ENCODE results near the gene TMEM271.
"Not testable (repeated sequence)": the region's sequence is repeated elsewhere in the genome, so short reads cannot be mapped to it uniquely, and the experiment has no call there.

The TMEM271 gene

DNA sequence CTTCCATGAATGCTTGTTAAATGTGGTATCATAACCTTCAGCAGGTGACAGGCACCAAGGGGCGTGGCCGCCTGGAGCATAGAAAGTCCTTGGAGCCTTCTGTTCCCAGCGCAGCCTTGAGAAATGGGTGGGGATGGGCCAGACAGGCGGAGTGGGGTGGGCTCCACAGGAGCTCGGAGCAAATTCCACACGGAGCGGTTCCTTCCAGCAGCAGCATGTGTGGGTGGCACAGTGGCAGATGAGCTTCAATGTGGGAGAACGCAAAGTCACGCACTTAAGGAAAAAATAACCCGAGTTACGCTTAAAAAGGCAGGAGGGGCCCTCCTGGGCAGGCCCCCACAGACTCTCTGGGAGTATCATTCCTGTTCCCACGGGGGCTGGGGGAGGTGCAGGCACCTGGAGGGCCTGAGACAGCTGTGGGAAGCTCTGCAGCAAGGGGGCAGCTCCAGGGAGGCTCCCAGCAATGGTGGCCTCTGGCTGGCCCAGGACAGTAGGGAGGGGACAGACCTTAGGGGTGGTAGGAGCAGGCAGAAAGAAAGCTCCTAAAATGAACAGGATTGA is 15.3 kb downstream of the TMEM271 start:
- DNase-seq: no peak

DNA sequence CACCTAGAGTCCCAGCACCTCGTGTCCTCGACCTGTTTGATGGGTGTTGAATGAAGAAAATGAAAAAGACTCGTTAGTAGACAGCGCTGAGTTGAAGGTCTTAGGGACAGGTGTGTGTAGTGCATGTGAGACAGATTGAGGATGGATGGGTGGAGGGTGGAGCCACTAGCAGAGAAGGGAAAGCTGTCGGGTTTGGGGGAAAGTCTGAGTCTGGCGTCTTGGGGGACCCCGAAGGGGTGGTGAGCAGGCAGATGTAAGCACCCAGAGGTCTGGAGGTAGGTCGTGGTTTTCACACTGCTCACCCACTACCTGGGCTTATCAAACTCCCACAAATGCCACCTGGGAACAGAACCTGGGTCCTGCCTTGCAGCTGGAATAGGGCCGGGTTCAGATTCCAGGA is 16.0 kb downstream of the TMEM271 start:
- DNase-seq: no peak

DNA sequence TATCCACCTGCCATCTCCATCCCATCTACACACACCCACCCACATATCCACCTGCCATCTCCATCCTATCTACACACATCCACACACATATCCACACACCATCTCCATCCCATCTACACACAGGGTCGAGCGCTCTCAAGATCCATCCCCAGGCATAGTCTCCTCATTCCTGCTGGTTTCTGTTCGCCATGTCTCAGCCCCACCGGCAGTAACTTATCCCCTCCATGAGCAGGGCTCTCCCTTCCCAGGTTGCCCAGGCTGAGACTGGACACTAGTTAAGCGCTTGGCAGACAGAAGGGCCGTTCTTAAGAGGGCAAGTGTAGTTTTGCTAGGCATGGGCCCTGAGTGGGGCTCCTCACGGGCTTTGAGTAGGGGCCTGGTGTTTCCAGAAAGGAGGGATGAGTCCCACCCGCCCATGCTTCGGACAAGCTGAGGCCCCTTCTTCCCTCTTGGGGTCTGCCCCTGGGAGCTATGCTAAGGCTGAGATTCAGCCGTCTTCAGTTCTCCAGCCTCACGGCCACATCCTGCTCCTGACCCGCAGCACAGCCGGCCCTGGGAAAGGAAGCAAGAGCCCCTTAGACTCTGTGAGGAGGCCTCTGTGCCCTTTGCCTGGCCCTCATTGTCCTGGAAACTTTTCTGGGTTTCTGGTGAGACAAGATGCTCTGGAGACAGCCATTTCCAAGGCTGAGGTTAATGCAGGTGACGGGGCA is 20.4 kb downstream of the TMEM271 start:
- no peak for DNase-seq

DNA sequence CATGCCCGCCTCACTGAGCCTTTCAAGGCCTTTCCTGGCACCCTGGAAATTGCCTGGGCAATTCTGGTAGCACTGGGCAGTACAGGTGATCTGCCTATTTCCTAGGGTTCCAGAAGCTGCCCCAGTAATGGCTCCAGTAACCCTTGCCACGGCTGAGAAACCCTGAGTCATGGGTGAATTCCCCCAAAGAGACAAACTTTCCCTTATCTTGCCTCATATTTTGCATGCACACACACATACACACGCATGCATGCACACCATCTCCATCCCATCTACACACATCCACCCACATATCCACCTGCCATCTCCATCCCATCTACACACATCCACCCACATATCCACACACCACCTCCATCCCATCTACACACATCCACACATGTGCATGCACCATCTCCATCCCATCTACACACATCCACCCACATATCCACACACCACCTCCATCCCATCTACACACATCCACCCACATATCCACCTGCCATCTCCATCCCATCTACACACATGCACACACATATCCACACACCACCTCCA is 21.2 kb downstream of the TMEM271 start:
- DNase-seq: not testable (repeated sequence)

DNA sequence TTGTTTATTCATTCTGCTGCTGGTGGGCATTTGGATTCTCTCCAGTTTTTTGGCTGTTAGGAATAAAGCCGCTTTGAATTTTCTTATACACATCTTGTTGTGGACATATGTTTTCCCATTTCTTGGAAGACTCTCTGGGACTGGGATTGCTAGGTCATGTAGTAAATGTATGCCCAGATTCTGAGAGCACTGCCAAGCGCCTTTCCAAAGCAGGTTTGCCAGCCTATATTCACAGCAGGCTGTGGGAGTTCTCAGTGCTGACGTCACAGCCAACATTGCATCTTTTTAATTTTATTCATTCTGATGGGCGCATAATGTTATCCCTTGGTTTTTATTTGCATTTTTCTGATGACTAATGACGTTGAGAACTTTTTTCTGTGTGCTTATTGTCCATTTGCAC is 24.1 kb downstream of the TMEM271 start:
- no peak for DNase-seq

DNA sequence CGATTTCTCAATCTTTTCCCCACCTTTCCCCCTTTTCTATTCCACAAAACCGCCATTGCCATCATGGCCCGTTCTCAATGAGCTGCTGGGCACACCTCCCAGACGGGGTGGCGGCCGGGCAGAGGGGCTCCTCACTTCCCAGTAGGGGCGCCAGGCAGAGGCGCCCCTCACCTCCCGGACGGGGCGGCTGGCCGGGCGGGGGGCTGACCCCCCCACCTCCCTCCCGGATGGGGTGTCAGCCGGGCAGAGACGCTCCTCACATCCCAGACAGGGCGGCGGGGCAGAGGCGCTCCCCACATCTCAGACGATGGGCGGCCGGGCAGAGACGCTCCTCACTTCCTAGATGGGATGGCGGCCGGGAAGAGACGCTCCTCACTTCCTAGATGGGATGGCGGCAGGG is 25.8 kb downstream of the TMEM271 start:
- DNase-seq: not testable (repeated sequence)

DNA sequence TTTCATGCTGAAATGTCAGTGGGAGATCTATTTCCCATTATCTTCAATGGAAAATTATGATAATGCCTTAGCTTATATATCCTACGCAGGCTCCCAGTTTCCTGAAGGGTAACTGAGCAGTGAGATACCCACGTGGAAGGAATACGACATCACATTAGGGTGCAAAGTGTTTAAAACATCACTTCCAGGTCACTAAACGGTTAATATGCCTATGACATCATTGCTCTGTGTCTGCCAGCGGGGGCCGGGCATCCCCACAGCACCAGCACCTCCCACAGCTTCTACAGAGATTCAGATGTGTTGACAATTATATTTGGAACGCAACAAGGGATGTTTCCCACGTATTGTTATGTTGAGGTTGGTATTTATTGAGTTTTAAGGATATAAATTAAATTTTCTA is 27.1 kb downstream of the TMEM271 start:
- DNase-seq: no peak

DNA sequence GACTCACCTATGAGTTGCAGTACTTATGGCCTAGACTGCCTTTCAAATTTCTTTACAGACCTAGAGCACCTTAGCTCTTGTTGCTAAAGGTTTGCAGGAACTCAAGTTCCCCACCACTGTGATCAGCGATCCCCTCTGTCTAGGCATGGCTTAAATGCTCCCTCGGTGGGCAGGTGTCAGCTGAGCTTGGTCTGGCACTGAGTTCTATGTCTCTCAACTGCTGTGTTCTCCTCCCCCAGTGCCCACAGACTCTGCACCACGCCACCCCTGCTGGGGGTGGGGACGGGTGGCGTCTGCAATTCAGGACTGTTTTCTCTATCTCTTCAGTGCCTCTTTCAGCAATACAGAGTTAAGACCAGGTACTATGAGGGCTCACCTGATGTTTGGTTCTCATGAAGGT is 30.5 kb downstream of the TMEM271 start:
- no peak for DNase-seq

DNA sequence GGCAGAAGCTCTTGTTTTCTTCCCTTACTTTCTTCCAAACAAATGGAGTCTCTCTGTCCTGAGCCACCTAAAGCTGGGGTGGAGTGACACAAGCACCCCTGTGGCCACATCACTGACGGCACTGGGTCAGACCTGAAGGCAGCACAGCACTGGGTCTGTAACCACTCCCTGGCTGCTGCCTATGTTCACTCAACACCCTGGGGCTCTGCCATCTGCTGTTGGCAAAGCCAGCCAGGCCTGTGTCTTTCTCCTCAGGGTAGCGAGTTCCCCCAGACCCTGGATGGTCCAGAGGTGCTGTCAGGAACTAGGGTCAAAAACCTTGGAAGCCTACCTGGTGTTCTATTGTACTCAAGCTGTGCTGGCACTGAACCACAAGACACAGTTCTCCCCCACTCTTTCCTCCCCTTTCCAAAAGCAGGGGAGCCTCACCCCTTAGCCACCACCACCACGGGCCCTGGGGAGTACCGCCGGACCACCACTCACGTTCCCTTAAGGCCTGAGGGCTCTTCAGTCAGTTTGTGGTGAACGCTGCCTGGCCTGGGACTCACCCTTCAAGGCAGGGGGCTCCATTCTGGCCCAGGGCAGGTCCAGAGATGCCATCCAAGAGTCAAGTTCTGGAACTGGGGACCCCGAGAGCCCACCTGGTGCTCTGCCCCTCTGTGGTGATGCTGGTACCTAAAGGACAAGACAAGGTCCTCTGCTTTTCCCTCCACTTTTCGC is 31.5 kb downstream of the TMEM271 start:
- no peak for DNase-seq

DNA sequence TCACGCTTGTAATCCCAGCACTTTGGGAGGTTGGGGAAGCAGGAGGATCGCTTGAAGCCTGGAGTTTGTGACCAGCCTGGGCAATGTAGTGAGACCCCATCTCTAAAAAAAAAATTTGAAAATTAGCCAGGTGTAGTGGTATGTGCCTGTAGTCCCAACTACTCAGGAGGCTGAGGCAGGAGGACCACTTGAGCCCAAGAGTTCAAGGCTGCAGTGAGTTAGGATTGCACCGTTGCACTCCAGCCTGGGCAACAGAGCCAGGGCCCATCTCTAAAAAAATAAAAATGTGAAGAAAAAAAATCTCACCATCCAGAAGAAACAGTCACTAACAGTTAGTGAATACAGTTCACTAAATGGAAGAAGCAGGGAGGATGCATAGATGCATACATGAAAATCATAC is 34.8 kb downstream of the TMEM271 start:
- no peak for DNase-seq

DNA sequence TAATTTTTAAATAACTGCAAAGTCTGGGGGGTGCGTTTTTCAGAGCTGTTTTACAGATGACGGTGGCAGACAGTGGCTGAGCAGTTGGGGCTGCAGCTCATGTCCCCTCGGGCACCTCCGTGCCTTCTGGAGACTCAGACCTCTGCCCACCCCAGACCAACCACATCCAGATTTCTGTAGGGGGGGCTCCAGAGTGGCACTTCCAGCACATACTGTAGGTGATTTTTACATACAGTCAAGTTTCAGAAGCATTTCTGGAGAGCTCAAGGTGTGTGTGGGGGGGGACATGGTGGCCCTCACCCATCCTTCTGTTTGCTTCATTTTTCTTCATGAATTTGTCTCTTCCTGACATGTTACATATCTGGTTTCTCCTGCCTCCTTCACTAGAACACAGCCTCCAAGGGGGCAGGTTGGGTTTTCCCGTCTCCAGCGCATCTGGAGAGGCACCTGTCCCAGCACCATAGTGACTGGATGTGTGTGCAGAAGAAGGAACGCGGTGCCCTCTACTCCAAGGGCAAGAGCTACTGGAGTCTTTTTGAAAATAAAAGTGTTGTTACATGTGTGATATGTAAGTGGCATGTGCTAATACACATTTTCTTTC is 37.5 kb downstream of the TMEM271 start:
- DNase-seq: no peak

DNA sequence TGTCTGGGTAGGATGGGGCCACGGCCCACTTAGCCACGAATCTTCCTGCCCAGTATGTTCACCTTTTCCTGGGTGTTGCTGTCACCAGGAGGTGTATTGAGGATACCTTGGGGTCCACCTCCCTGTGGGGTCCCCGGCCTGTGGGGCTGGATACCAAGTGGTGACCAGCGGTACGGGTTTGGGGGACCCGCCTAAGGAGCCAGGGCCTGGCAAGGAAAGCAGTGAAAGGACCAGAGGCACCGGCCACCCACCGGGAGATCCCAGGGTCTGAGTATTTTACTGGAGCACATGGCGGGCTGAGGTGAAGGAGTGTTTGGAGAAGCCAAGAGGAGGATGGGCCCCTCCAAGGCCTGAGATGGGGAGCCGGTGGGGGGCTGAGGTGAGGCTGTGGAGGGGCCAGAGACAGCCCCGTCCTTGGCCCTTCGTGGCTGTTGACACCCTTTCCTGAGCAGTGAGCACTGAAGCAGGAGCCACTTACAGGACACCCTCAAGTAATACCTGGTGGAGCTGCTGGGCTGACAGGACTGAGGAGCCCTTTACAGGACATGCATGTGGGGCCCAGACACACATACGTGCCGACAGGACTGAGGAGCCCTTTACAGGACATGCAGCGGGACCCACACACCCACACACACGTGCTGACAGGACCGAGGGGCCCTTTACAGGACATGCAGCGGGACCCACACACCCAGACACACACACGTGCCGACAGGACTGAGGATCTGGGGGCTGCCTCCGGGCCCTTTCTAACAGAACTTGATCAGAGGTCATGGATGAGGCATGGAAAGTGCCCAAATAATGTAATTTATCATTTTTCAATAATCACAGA is 38.4 kb downstream of the TMEM271 start:
- no peak for DNase-seq

DNA sequence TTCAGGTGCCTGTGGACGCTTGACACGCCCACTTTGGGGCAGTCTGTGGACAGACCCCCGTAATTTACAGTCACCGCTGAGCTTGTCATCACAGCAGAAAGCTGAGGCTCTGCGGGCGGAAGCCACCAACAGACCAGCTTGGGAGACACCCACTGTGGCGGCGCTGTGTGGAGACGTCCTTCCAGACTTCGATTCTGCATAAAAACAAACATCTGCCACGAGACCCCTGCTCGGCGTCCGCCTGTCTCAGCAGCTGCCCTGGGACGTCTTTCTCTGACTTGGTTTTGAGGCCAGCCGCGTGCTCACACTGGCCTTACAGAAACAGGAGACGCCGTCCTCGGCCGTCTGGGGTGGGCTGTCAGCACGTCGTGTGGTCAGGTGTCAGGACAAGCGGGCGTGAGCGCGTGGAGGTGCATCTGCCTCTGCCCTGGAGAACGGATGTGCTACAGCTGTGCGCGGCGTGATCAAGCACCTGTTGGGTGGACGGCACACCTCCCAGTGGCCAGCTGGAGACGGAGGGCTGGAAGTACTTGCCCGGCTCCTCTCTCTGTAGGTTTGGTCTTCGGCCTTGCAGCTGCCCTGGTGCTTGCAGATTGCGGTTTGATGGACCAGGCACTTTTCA is 39.6 kb downstream of the TMEM271 start:
- DNase-seq: no peak

DNA sequence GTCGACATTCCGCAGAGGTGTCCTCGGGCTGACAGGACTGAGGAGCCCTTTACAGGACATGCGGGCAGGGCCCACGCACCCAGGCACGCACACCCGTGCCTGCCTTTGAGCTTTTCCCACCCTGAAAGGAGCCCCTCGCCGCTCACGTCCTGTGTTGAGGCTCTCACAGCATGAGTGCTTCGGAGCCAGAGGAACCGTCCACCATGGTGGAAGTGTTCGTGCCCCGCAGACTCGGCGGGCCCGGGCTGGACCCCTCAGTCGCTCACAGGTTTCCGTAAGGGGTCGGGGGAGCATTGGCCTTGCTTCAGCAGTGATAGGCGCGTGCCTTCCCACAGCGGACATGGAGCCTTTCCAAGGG is 40.2 kb downstream of the TMEM271 start:
- DNase-seq: no peak

DNA sequence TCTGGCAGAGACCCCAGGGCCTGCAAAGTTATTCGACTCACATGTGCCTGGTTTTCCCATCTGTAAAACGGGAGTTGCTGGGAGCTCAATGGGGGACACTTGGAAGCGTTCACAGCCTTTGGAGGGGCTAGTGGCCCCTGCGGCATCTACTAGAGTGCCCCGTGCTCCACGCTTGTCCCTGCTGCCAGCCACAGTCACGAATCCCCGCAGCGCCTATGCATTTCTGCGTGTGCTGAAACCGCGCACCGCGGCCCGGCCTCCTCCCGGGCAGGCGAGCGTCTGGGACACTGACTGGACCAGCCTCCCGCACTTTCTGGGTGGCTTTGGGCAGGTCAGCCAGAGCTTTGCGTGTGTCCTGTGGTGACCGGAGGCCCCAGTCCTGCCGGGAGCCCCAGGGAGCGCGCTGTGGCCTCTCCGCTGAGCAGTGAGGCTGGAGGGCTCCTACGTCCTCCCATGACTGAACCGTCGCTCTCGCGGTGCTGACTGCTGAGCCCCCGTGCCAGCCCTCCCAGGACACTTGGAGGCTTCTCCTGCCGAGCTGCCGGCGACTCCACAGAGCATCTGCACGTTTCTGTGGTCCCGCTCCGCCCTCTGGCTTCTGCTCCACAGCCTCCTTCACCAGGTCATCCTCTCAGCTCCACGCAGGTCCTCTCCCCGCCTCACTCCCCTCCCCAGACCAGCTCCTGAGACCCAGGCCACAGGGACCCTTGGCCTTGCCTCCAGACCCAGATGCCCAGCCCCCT is 40.7 kb downstream of the TMEM271 start:
- no peak for DNase-seq

DNA sequence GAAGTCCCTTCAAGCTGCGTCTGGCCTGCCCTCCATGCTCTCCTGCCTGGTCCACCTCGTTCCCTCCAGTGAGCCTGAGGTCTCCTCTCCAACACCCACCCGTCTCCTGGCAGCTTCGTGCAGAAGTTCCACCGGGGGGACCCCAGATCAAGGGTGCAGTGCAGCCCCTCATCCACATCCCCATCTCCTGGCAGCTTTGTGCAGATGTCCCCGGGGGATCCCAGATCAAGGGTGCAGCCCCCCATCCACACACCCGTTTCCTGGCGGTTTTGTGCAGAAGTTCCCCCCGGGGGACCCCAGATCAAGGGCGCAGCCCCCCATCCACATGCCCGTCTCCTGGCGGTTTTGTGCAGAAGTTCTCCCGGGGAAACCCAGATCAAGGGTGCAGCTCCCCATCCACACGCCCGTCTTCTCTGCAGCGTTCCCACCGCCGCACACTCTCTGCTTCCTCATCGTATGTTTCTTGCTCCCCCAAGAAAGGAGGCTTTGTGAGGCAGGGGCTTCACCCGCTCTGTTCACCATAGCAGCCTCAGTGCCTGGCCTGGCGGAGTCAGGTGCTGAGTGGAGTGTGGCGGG is 41.4 kb downstream of the TMEM271 start:
- DNase-seq: no peak

DNA sequence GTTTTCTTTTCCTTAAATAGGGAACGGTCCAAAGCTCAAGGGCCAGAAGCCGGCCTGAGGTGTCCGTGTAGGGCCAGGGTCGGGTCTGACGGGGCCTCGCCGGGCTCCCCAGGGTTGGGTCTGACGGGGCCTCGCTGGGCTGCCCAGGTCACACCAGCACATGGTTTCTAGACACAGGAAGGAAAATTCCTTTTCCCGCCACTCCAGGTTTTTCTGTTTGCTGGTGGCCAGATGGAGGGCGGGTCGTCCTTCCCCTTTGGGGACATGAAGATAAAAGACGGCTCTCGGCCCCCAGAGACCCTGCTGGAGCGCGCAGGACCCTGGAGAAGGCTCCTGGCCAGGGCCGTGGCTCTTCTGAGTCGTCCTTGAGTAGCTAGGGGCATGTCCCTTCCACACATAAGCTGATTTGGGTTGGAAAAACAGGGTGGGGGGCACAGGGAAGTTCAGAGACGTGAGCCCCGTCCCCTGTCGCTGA is 42.0 kb downstream of the TMEM271 start:
- no peak for DNase-seq

DNA sequence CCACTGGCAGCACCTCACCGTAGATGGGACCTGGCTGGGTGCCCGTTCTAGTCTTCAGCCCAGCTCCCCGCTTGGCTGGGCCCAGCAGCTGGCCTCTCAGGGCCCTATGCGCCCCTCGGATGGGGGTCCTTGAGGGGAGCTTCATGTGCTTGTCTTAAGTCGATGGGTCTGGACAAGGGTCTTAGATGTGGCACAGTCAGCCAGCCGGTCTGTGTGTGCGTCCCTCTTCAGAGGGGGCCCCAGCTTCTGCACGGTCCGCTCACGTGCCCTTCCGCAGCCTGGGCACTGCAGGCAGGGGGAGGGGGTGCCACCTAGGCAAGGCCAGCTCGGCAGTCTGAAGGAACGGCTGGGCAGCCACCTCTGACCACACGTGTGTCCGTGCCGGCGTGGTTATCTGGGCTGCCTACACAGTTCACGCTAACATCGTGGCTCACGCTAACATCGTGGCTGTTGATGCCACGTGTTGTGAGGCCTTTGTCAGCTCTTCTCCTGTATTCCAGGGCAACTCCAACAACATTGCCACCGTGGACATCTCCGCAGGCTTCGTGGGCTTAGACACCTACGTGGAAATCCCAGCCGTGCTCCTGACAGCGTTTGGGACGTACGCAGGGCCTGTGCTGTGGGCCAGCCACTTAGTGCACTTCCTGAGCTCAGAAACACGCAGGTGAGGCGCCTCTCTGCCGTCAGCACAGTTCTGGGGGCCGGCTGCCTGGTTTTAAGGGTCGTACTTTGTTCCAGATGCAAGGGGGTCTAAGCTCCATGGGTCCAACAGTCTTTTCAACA is 42.6 kb downstream of the TMEM271 start:
- no peak for DNase-seq

DNA sequence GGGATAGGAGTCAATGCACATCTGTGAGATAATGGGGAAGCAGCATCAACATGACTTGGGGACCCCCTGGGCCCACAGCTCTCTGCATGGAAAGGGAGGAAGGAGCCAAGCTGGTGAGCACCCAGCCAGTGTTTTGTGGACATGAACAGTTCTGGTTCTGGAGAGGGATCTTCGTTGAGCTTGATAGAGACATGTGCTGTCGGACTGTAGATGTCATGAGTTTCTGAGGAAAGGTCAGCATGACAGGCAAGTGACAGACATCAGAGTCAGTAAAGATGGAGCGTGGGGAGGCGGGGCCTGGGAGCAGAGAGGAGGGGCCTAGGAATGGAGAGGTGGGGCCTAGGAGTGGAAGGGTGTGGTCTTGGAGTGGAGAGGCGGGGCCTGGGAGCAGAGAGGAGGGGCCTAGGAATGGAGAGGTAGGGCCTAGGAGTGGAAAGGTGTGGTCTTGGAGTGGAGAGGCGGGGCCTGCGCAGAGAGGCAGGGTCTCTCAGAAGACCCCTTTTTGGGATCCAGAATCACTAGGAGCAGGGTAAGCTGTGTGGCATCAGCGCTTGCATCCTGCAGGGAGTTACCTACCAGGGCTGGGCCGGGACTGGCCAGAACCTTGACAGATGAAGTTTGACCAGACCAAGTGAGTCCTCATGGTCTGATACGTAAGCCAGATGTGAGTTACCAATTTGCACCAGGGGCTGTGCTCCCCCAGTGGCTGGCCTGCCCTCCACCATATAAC is 43.3 kb downstream of the TMEM271 start:
- DNase-seq: no peak
